ENCODE data around the gene ZCCHC24.

ZCCHC24 gene

GRCh38 chr10:79405221-79405994 lies 40.0 kb downstream of the ZCCHC24 start:
- peaks cover 6% of the 10 kb centered on the region for H3K27me3 ChIP-seq (ENCODE audit: control insufficient read depth, insufficient read depth, low read length)
- H3K36me3 ChIP-seq (ENCODE audit: control insufficient read depth, low read depth, low read length): no peaks in the 10 kb centered on the region
- no peak overlapping the region for H3K4me3 ChIP-seq (ENCODE audit: low read length)
- peaks cover 18% of the 10 kb centered on the region for H3K4me1 ChIP-seq (ENCODE audit: control insufficient read depth, low read depth, low read length)
- H3K27ac ChIP-seq (ENCODE audit: low read length): no peak overlapping the region
- H3K9ac ChIP-seq (ENCODE audit: low read length): no peak overlapping the region
- H3K9me3 ChIP-seq (ENCODE audit: control insufficient read depth, low read depth, low read length): no peaks in the 10 kb centered on the region

GRCh38 chr10:79404690-79405131 lies 40.7 kb downstream of the ZCCHC24 start:
- peak overlapping the region; percentile 51 for H3K4me3 ChIP-seq (ENCODE audit: low read length)
- H3K9ac ChIP-seq (ENCODE audit: low read length): no peak overlapping the region
- no peaks in the 10 kb centered on the region for H3K36me3 ChIP-seq (ENCODE audit: control insufficient read depth, low read depth, low read length)
- peaks cover 6% of the 10 kb centered on the region for H3K27me3 ChIP-seq (ENCODE audit: control insufficient read depth, insufficient read depth, low read length)
- H3K9me3 ChIP-seq (ENCODE audit: control insufficient read depth, low read depth, low read length): no peaks in the 10 kb centered on the region
- no peak overlapping the region for H3K27ac ChIP-seq (ENCODE audit: low read length)
- H3K4me1 ChIP-seq (ENCODE audit: control insufficient read depth, low read depth, low read length): peaks cover 25% of the 10 kb centered on the region

- H3K9ac ChIP-seq (ENCODE audit: low read length): no peak overlapping the region
- no peak overlapping the region for H3K27ac ChIP-seq (ENCODE audit: low read length)
- H3K4me3 ChIP-seq (ENCODE audit: low read length): peak overlapping the region; percentile 51
These were observed 41.2 kb downstream of the ZCCHC24 start for GRCh38 chr10:79404231-79404609.

DNA sequence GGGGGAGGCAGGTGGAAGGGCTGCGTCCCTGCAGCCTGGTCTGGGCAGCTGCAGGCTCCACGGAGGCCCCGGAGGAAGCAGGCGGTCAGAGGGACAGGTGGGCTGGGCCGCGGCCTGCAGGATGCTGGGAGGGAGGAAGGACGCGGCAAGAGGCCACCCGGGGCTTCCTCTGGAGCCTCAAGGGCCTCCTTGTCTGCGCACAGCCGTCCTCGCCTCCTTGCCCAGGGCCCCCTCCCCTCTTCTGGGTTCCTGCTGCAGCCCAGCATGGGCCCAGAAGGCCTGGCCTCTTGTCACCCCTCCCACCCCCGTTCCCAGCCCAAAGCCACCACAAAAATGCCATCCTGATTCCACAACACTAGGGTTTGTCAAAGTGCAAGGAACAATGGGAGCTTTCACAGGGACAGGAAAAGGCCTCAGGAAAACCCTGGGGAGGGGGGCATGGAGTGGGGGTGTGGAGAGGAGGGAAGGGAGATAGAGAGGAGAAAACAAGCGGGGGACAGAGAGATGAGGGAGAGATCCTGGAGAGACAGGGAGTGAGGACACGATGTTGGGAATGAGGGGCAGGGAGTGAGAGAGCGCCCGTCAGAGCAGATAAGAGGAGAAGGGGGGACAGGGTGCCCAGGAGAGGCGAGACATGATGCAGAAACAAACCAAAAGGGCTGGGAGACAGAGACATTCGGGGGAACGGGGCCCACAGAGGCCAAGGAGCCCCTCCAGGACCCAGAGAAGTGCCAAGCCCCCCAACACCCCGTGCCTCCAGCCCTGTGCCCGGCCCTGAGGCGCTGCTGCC lies 41.8 kb downstream of the ZCCHC24 start:
- H3K27ac ChIP-seq (ENCODE audit: low read length): no peak overlapping the region
- H3K9ac ChIP-seq (ENCODE audit: low read length): no peak overlapping the region

More at GRCh38 chr10:79404231-79404609, 41.2 kb downstream of the ZCCHC24 start:
- Histone ChIP-seq H3K27me3 (ENCODE audit: control insufficient read depth, insufficient read depth, low read length) (peaks cover 6% of the 10 kb centered on the region), H3K4me1 (ENCODE audit: control insufficient read depth, low read depth, low read length) (peaks cover 30% of the 10 kb centered on the region), H3K36me3 (ENCODE audit: control insufficient read depth, low read depth, low read length) (no peaks in the 10 kb centered on the region), H3K9me3 (ENCODE audit: control insufficient read depth, low read depth, low read length) (no peaks in the 10 kb centered on the region)

GRCh38 chr10:79402951-79403350 lies 42.5 kb downstream of the ZCCHC24 start:
- peaks cover 36% of the 10 kb centered on the region for H3K4me1 ChIP-seq (ENCODE audit: control insufficient read depth, low read depth, low read length)
- peak overlapping the region; percentile 51 for H3K4me3 ChIP-seq (ENCODE audit: low read length)
- no peaks in the 10 kb centered on the region for H3K36me3 ChIP-seq (ENCODE audit: control insufficient read depth, low read depth, low read length)
- no peaks in the 10 kb centered on the region for H3K9me3 ChIP-seq (ENCODE audit: control insufficient read depth, low read depth, low read length)
- H3K9ac ChIP-seq (ENCODE audit: low read length): no peak overlapping the region
- H3K27ac ChIP-seq (ENCODE audit: low read length): no peak overlapping the region
- H3K27me3 ChIP-seq (ENCODE audit: control insufficient read depth, insufficient read depth, low read length): peaks cover 6% of the 10 kb centered on the region

More for the DNA sequence above, 41.8 kb downstream of the ZCCHC24 start:
- H3K4me3 ChIP-seq (ENCODE audit: low read length): peak overlapping the region; percentile 51
- peaks cover 35% of the 10 kb centered on the region for H3K4me1 ChIP-seq (ENCODE audit: control insufficient read depth, low read depth, low read length)
- H3K9me3 ChIP-seq (ENCODE audit: control insufficient read depth, low read depth, low read length): no peaks in the 10 kb centered on the region
- no peaks in the 10 kb centered on the region for H3K36me3 ChIP-seq (ENCODE audit: control insufficient read depth, low read depth, low read length)
- H3K27me3 ChIP-seq (ENCODE audit: control insufficient read depth, insufficient read depth, low read length): peaks cover 6% of the 10 kb centered on the region

DNA sequence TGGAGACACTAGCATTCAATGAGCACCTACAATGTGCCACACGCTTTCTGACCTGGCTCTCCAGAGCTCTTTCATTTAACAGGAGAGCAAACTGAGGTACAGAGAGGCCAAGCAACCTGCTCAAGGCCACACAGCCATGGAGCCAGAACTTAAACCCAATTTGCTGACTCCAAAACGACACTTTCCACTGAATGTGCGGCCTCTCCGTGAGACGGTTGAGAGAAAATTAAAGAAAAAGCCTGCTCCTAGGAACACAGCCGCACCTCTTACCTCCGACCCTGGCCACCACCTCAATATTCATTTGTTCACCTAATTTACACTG lies 42.8 kb downstream of the ZCCHC24 start:
- peaks cover 6% of the 10 kb centered on the region for H3K27me3 ChIP-seq (ENCODE audit: control insufficient read depth, insufficient read depth, low read length)
- H3K36me3 ChIP-seq (ENCODE audit: control insufficient read depth, low read depth, low read length): no peaks in the 10 kb centered on the region
- no peak overlapping the region for H3K4me3 ChIP-seq (ENCODE audit: low read length)
- H3K9ac ChIP-seq (ENCODE audit: low read length): no peak overlapping the region
- no peak overlapping the region for H3K27ac ChIP-seq (ENCODE audit: low read length)
- no peaks in the 10 kb centered on the region for H3K9me3 ChIP-seq (ENCODE audit: control insufficient read depth, low read depth, low read length)
- H3K4me1 ChIP-seq (ENCODE audit: control insufficient read depth, low read depth, low read length): peaks cover 36% of the 10 kb centered on the region

GRCh38 chr10:79401015-79401921 lies 44.2 kb downstream of the ZCCHC24 start:
- peaks cover 36% of the 10 kb centered on the region for H3K4me1 ChIP-seq (ENCODE audit: control insufficient read depth, low read depth, low read length)
- no peaks in the 10 kb centered on the region for H3K36me3 ChIP-seq (ENCODE audit: control insufficient read depth, low read depth, low read length)
- peaks cover 6% of the 10 kb centered on the region for H3K27me3 ChIP-seq (ENCODE audit: control insufficient read depth, insufficient read depth, low read length)
- no peak overlapping the region for H3K9ac ChIP-seq (ENCODE audit: low read length)
- H3K9me3 ChIP-seq (ENCODE audit: control insufficient read depth, low read depth, low read length): no peaks in the 10 kb centered on the region
- no peak overlapping the region for H3K4me3 ChIP-seq (ENCODE audit: low read length)
- H3K27ac ChIP-seq (ENCODE audit: low read length): no peak overlapping the region

GRCh38 chr10:79400146-79401004 lies 45.0 kb downstream of the ZCCHC24 start:
- Histone ChIP-seq H3K4me1 (ENCODE audit: control insufficient read depth, low read depth, low read length) (peaks cover 36% of the 10 kb centered on the region), H3K9me3 (ENCODE audit: control insufficient read depth, low read depth, low read length) (no peaks in the 10 kb centered on the region), H3K36me3 (ENCODE audit: control insufficient read depth, low read depth, low read length) (no peaks in the 10 kb centered on the region), H3K27ac (ENCODE audit: low read length) (no peak overlapping the region), H3K27me3 (ENCODE audit: control insufficient read depth, insufficient read depth, low read length) (peaks cover 6% of the 10 kb centered on the region), H3K9ac (ENCODE audit: low read length) (no peak overlapping the region), H3K4me3 (ENCODE audit: low read length) (no peak overlapping the region)

- peak overlapping the region; percentile 14 for H3K4me3 ChIP-seq (ENCODE audit: low read length)
- no peaks in the 10 kb centered on the region for H3K36me3 ChIP-seq (ENCODE audit: control insufficient read depth, low read depth, low read length)
- peak overlapping the region; percentile 48 for H3K9ac ChIP-seq (ENCODE audit: low read length)
- peaks cover 31% of the 10 kb centered on the region for H3K4me1 ChIP-seq (ENCODE audit: control insufficient read depth, low read depth, low read length)
- H3K27ac ChIP-seq (ENCODE audit: low read length): peak overlapping the region; percentile 9
- peaks cover 6% of the 10 kb centered on the region for H3K27me3 ChIP-seq (ENCODE audit: control insufficient read depth, insufficient read depth, low read length)
- no peaks in the 10 kb centered on the region for H3K9me3 ChIP-seq (ENCODE audit: control insufficient read depth, low read depth, low read length)
These were observed 46.1 kb downstream of the ZCCHC24 start for GRCh38 chr10:79399223-79399831.

DNA sequence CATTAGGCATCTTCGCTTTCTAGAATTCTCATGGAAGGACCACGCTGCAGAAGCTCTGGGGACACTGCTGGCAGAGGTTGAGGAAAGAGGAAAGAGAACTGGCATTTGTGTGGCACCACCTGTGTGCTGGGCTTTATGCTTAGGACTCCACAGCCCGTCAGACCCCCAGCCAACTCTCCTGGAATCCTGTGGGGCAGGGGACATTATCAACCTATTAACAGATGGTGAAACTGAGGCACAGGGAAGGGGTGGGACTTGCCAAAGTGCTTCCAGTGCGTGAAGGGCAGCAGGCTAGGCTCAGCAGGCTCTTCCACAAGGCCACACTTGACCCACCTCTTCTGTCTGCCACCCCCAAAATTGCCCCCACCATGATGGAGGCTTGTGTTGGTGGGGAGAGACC lies 46.8 kb downstream of the ZCCHC24 start:
- Histone ChIP-seq H3K27ac (ENCODE audit: low read length) (no peak overlapping the region), H3K4me1 (ENCODE audit: control insufficient read depth, low read depth, low read length) (peaks cover 25% of the 10 kb centered on the region), H3K27me3 (ENCODE audit: control insufficient read depth, insufficient read depth, low read length) (peaks cover 6% of the 10 kb centered on the region), H3K4me3 (ENCODE audit: low read length) (no peak overlapping the region), H3K9ac (ENCODE audit: low read length) (peak overlapping the region; percentile 48), H3K9me3 (ENCODE audit: control insufficient read depth, low read depth, low read length) (no peaks in the 10 kb centered on the region), H3K36me3 (ENCODE audit: control insufficient read depth, low read depth, low read length) (no peaks in the 10 kb centered on the region)

All from iPS-18a (cell line).